Uterine smooth muscle cell (primary cell): ENCODE results near the gene FGF2. TPM values are rescaled to one million over a fixed set of nuclear protein-coding genes. Genes with fewer than 3 reads are reported as not detected.

Experiments
- total RNA-seq: library from RNA; depleted of rRNA; stranded (reverse); fragments of >200 nt; gene quantifications from 2 replicates; pipeline ENCODE4 v1.2.3, GENCODE V29; 2014

The FGF2 gene
- 40.9 and 125 TPM in 2 replicates for total RNA-seq

DNA sequence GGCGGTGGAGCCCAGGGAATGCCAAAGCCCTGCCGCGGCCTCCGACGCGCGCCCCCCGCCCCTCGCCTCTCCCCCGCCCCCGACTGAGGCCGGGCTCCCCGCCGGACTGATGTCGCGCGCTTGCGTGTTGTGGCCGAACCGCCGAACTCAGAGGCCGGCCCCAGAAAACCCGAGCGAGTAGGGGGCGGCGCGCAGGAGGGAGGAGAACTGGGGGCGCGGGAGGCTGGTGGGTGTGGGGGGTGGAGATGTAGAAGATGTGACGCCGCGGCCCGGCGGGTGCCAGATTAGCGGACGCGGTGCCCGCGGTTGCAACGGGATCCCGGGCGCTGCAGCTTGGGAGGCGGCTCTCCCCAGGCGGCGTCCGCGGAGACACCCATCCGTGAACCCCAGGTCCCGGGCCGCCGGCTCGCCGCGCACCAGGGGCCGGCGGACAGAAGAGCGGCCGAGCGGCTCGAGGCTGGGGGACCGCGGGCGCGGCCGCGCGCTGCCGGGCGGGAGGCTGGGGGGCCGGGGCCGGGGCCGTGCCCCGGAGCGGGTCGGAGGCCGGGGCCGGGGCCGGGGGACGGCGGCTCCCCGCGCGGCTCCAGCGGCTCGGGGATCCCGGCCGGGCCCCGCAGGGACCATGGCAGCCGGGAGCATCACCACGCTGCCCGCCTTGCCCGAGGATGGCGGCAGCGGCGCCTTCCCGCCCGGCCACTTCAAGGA is at the start of gene FGF2:
FGF2 (plus strand) TSS at position 279 of the 705 bp plus-strand sequence; CDS start at position 623, 344 bp downstream.

DNA sequence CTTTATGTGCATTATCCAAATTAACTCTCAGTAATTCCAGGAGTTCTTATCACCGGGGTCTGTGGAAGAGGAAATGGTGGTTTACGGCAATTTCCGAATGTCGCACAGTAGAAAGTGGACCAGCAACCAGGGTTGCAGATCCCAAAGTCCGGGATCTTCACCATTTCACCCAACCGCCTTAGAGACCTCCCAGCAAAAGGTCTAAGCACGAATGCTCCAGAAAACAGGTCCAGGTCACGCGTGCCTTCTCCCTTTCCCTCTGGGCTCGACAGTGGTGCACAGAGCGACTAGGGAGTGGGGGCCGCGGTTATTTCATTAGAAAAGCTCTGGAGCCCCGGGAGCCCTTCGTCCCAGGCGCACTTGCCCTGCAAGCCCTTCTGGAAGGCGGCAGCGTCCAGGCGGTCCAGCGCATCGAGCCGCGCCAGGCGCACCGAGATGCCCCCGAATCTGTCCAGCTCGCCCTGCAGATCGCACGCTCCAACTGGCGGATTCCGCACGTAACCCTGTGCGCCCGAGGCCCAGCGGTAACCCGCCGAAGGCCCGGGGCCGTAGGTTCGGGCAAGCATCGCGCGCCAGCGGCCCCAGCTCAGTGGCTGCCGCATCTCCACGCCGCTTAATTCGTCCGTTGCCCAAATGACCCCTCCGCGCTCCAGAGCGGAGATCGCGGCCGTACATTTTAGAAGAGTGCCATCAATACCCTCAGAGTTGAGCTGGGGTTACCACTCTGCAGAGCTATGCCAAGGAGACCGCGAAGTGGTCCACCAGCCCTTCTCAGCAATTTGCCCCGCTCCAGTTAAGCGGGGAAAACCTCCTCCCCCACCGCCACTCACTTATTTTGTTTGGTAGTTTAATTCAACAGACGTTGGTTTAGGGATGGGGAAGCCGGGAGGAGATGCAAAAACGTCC is 95.6 kb downstream of the FGF2 start, which contains the start of gene NUDT6:
NUDT6 (minus strand) TSS at position 627 of the 906 bp plus-strand sequence; CDS start at position 602, 25 bp downstream.

Other genes with a start within 250 kb of the FGF2 start
- not detected in 2 replicates for gene IL21, start 205.8 kb upstream of the FGF2 start, total RNA-seq
- gene BBS12, start 94.1 kb upstream of the FGF2 start, total RNA-seq = 4.6 and 7.2 TPM in 2 replicates
- gene NUDT6, start 95.8 kb downstream of the FGF2 start, total RNA-seq = 6.0 and 10.6 TPM in 2 replicates